HEK293 (cell line): ENCODE results near the gene TNNI3K.

ENCODE experiments used
- RBAK ChIP-seq: fragments of 450-650 bp; formaldehyde crosslinking; IDR thresholded peaks from 2 replicates; pipeline ENCODE4 v1.5.1; 2016; ENCODE audit warnings: missing biosample characterization, missing genetic modification characterization
- REPIN1 ChIP-seq: fragments of 450-650 bp; formaldehyde crosslinking; IDR thresholded peaks from 2 replicates; pipeline ENCODE4 v1.5.1; 2017; ENCODE audit warnings: missing biosample characterization, missing genetic modification characterization, low read depth
- SCRT2 ChIP-seq: fragments of 450-650 bp; formaldehyde crosslinking; IDR thresholded peaks from 2 replicates; pipeline ENCODE4 v1.5.1; 2016; ENCODE audit warnings: missing biosample characterization, missing genetic modification characterization
- ZBTB17 ChIP-seq: fragments of 450-650 bp; formaldehyde crosslinking; IDR thresholded peaks from 2 replicates; pipeline ENCODE4 v1.5.1; 2016; ENCODE audit warnings: missing biosample characterization, missing genetic modification characterization
- ZNF311 ChIP-seq: fragments of 450-650 bp; formaldehyde crosslinking; IDR thresholded peaks from 2 replicates; pipeline ENCODE4 v1.5.1; 2017; ENCODE audit warnings: missing biosample characterization, missing genetic modification characterization, borderline replicate concordance
- ZNF404 ChIP-seq: fragments of 450-650 bp; formaldehyde crosslinking; IDR thresholded peaks from 2 replicates; pipeline ENCODE4 v1.5.1; 2017; ENCODE audit warnings: missing biosample characterization, missing genetic modification characterization
- ZNF792 ChIP-seq: fragments of 450-650 bp; formaldehyde crosslinking; IDR thresholded peaks from 2 replicates; pipeline ENCODE4 v1.5.1; 2016; ENCODE audit warnings: missing biosample characterization, missing genetic modification characterization
- TF ChIP-seq, protein P1 (sequence below): sonication (generic); formaldehyde crosslinking; IDR thresholded peaks from 2 replicates; pipeline ENCODE4 v1.8.1; 2022; ENCODE audit warnings: mild to moderate bottlenecking, moderate library complexity, missing genetic modification reagents
- TF ChIP-seq, protein P2 (sequence below): fragments of 450-650 bp; formaldehyde crosslinking; IDR thresholded peaks from 2 replicates; pipeline ENCODE4 v1.5.1; 2016; ENCODE audit warnings: missing biosample characterization, missing genetic modification characterization, borderline replicate concordance
- TF ChIP-seq, protein P3 (sequence below): IDR thresholded peaks from 2 replicates; pipeline ENCODE4 v1.6.1; 2011; ENCODE audit warnings: mild to moderate bottlenecking, low read depth, low read length, borderline replicate concordance
- TF ChIP-seq, protein P4 (sequence below): fragments of 450-650 bp; formaldehyde crosslinking; IDR thresholded peaks from 2 replicates; pipeline ENCODE4 v1.5.1; 2016; ENCODE audit warnings: missing biosample characterization, missing genetic modification characterization
- TF ChIP-seq, protein P5 (sequence below): fragments of 450-650 bp; formaldehyde crosslinking; IDR thresholded peaks from 2 replicates; pipeline ENCODE4 v1.5.1; 2016; ENCODE audit warnings: missing biosample characterization, missing genetic modification characterization
- TF ChIP-seq, protein P6 (sequence below): fragments of 450-650 bp; formaldehyde crosslinking; IDR thresholded peaks from 2 replicates; pipeline ENCODE4 v1.5.1; 2016; ENCODE audit warnings: missing biosample characterization, missing genetic modification characterization

DNA sequence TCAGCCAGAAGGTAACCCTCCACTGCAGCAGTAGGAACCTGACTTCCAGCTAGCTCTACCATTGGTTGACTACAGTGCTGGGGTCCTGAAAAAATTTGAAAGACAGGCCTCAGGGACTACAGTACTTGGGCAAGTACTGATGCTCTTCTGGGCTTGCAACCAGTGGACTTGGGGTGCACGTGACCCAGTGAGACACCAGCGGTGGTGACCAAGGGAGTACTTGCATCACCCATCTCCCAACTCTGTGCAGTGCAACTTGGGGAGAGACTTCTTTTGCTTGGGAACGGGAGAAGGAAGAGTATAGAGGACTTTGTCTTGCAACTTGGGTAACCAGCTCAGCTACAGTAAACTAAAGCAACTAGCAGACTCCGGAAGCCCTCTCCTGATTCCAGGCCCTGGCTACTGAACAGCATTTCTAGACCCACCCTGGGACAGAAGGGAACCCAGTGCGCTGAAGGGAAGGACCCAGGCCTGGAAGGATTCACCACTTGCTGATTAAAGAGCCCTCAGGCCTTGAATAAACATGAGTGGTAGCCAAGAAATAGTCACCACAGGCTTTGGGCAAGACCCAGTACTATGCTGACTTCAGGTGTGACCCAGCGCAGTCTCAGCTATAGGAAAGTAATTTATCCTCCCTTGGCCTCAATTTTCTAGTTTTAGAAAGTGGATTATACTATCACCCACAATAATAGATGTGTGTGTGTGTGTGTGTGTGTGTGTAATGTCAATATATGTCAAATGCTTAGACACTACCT lies 45.6 kb downstream of the TNNI3K start:
- TF ChIP-seq, protein P1, sequence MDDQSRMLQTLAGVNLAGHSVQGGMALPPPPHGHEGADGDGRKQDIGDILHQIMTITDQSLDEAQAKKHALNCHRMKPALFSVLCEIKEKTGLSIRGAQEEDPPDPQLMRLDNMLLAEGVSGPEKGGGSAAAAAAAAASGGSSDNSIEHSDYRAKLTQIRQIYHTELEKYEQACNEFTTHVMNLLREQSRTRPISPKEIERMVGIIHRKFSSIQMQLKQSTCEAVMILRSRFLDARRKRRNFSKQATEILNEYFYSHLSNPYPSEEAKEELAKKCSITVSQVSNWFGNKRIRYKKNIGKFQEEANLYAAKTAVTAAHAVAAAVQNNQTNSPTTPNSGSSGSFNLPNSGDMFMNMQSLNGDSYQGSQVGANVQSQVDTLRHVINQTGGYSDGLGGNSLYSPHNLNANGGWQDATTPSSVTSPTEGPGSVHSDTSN (CRISPR knock-in tag): no peak
- TF ChIP-seq ZNF311 (tag by site-specific recombination) (no peak), ZNF792 (tag by site-specific recombination) (no peak), SCRT2 (tag by site-specific recombination) (no peak), ZBTB17 (tag by site-specific recombination) (no peak), REPIN1 (tag by site-specific recombination) (no peak), ZNF404 (tag by site-specific recombination) (no peak), RBAK (tag by site-specific recombination) (no peak)
- TF ChIP-seq, protein P2, sequence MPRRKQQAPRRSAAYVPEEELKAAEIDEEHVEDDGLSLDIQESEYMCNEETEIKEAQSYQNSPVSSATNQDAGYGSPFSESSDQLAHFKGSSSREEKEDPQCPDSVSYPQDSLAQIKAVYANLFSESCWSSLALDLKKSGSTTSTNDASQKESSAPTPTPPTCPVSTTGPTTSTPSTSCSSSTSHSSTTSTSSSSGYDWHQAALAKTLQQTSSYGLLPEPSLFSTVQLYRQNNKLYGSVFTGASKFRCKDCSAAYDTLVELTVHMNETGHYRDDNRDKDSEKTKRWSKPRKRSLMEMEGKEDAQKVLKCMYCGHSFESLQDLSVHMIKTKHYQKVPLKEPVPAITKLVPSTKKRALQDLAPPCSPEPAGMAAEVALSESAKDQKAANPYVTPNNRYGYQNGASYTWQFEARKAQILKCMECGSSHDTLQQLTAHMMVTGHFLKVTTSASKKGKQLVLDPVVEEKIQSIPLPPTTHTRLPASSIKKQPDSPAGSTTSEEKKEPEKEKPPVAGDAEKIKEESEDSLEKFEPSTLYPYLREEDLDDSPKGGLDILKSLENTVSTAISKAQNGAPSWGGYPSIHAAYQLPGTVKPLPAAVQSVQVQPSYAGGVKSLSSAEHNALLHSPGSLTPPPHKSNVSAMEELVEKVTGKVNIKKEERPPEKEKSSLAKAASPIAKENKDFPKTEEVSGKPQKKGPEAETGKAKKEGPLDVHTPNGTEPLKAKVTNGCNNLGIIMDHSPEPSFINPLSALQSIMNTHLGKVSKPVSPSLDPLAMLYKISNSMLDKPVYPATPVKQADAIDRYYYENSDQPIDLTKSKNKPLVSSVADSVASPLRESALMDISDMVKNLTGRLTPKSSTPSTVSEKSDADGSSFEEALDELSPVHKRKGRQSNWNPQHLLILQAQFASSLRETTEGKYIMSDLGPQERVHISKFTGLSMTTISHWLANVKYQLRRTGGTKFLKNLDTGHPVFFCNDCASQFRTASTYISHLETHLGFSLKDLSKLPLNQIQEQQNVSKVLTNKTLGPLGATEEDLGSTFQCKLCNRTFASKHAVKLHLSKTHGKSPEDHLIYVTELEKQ (tag by site-specific recombination): no peak
- TF ChIP-seq, protein P3, sequence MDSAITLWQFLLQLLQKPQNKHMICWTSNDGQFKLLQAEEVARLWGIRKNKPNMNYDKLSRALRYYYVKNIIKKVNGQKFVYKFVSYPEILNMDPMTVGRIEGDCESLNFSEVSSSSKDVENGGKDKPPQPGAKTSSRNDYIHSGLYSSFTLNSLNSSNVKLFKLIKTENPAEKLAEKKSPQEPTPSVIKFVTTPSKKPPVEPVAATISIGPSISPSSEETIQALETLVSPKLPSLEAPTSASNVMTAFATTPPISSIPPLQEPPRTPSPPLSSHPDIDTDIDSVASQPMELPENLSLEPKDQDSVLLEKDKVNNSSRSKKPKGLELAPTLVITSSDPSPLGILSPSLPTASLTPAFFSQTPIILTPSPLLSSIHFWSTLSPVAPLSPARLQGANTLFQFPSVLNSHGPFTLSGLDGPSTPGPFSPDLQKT: no peak
- TF ChIP-seq, protein P4, sequence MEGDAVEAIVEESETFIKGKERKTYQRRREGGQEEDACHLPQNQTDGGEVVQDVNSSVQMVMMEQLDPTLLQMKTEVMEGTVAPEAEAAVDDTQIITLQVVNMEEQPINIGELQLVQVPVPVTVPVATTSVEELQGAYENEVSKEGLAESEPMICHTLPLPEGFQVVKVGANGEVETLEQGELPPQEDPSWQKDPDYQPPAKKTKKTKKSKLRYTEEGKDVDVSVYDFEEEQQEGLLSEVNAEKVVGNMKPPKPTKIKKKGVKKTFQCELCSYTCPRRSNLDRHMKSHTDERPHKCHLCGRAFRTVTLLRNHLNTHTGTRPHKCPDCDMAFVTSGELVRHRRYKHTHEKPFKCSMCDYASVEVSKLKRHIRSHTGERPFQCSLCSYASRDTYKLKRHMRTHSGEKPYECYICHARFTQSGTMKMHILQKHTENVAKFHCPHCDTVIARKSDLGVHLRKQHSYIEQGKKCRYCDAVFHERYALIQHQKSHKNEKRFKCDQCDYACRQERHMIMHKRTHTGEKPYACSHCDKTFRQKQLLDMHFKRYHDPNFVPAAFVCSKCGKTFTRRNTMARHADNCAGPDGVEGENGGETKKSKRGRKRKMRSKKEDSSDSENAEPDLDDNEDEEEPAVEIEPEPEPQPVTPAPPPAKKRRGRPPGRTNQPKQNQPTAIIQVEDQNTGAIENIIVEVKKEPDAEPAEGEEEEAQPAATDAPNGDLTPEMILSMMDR (tag by site-specific recombination): no peak
- TF ChIP-seq, protein P5, sequence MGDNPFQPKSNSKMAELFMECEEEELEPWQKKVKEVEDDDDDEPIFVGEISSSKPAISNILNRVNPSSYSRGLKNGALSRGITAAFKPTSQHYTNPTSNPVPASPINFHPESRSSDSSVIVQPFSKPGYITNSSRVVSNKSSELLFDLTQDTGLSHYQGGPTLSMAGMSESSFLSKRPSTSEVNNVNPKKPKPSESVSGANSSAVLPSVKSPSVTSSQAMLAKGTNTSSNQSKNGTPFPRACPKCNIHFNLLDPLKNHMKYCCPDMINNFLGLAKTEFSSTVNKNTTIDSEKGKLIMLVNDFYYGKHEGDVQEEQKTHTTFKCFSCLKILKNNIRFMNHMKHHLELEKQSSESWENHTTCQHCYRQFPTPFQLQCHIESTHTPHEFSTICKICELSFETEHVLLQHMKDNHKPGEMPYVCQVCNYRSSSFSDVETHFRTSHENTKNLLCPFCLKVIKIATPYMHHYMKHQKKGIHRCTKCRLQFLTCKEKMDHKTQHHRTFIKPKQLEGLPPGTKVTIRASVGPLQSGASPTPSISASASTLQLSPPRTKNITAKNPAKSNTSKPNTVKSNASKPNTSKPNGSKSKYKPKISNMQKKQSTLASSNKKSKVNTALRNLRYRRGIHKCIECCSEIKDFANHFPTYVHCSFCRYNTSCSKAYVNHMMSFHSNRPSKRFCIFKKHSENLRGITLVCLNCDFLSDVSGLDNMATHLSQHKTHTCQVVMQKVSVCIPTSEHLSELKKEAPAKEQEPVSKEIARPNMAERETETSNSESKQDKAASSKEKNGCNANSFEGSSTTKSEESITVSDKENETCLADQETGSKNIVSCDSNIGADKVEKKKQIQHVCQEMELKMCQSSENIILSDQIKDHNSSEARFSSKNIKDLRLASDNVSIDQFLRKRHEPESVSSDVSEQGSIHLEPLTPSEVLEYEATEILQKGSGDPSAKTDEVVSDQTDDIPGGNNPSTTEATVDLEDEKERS: no peak
- TF ChIP-seq, protein P6, sequence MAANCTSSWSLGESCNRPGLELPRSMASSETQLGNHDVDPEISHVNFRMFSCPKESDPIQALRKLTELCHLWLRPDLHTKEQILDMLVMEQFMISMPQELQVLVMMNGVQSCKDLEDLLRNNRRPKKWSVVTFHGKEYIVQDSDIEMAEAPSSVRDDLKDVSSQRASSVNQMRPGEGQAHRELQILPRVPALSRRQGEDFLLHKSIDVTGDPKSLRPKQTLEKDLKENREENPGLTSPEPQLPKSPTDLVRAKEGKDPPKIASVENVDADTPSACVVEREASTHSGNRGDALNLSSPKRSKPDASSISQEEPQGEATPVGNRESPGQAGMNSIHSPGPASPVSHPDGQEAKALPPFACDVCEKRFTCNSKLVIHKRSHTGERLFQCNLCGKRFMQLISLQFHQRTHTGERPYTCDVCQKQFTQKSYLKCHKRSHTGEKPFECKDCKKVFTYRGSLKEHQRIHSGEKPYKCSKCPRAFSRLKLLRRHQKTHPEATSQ (tag by site-specific recombination): no peak
